ENCODE measurements around the gene MED1.
"Not testable (repeated sequence)": the region's sequence is repeated elsewhere in the genome, so short reads cannot be mapped to it uniquely, and the experiment has no call there.

MED1 gene

GRCh38 chr17:39473310-39473709 lies 22.2 kb upstream of the MED1 start:
- TF ChIP-seq CTCF (IDR thresholded peaks at IDR 0.05; ENCODE audit: low read depth, low read length): no peak
- H3K4me3 ChIP-seq (ENCODE audit: low read depth, low read length): no peak overlapping the region

- not testable (repeated sequence) for H3K4me3 ChIP-seq (ENCODE audit: low read depth, low read length)
Measured at GRCh38 chr17:39468610-39469009, 17.5 kb upstream of the MED1 start.

- H3K4me3 ChIP-seq (ENCODE audit: low read depth, low read length): peak overlapping the region; percentile 97
Measured at GRCh38 chr17:39464639-39465181, 13.6 kb upstream of the MED1 start.

GRCh38 chr17:39462631-39463375 lies 11.7 kb upstream of the MED1 start:
- TF ChIP-seq CTCF (IDR thresholded peaks at IDR 0.05; ENCODE audit: low read depth, low read length): no peak

GRCh38 chr17:39461926-39462569 lies 11.0 kb upstream of the MED1 start:
- no peak for TF ChIP-seq CTCF (IDR thresholded peaks at IDR 0.05; ENCODE audit: low read depth, low read length)
- H3K4me3 ChIP-seq (ENCODE audit: low read depth, low read length): peak overlapping the region; percentile 97

More at GRCh38 chr17:39462631-39463375, 11.7 kb upstream of the MED1 start:
- H3K4me3 ChIP-seq (ENCODE audit: low read depth, low read length): peak overlapping the region; percentile 97

- peak within 1 kb of the TSS; percentile 97 for H3K4me3 ChIP-seq (ENCODE audit: low read depth, low read length)
- no peak for TF ChIP-seq CTCF (IDR thresholded peaks at IDR 0.05; ENCODE audit: low read depth, low read length)
Measured at GRCh38 chr17:39461113-39461925, 10.3 kb upstream of the MED1 start, which contains the start of gene CDK12. Gene CDK12, plus strand, starts transcription at chr17:39461486. Its CDS starts 586 bp downstream, at chr17:39462072.

GRCh38 chr17:39455919-39456318 lies 4.9 kb upstream of the MED1 start:
- H3K4me3 ChIP-seq (ENCODE audit: low read depth, low read length): no peak overlapping the region
- TF ChIP-seq CTCF (IDR thresholded peaks at IDR 0.05; ENCODE audit: low read depth, low read length): no peak

GRCh38 chr17:39450051-39450450 lies 1.0 kb downstream of the MED1 start:
- TF ChIP-seq CTCF (IDR thresholded peaks at IDR 0.05; ENCODE audit: low read depth, low read length): no peak
- H3K4me3 ChIP-seq (ENCODE audit: low read depth, low read length): peak overlapping the region; percentile 90

Data from WI38 (cell line).